ENCODE results near the gene NAA10.

GRCh38 chrX:153954558-153955227 is 19.9 kb upstream of the NAA10 start:
- TF ChIP-seq CTCF (IDR thresholded peaks at IDR 0.05) (no peak), POLR2AphosphoS5 (IDR thresholded peaks at IDR 0.05) (no peak)

Measured in breast epithelium (tissue), 3 donors.